DOHH2 (cell line): ENCODE measurements around the gene FAM219A.

Source experiments
- CTCF ChIP-seq: fragments of 200-600 bp; sonication (generic); IDR thresholded peaks from one replicate; pipeline ENCODE4 v1.5.1; 2014; ENCODE audit warnings: antibody characterized with exemption, mild to moderate bottlenecking, low read depth, low read length; ENCODE audit not compliant: poor library complexity, severe bottlenecking
- EZH2phosphoT487 ChIP-seq: fragments of 200-600 bp; sonication (generic); IDR thresholded peaks from 2 replicates; pipeline ENCODE4 v1.6.1; 2017; ENCODE audit warnings: borderline replicate concordance, mild to moderate bottlenecking, antibody characterized with exemption, low read length, moderate library complexity, mixed read lengths

- TF ChIP-seq CTCF (no peak), EZH2phosphoT487 (no peak)
These were observed 50.2 kb downstream of the FAM219A start for GRCh38 chr9:34408173-34408572.
